ENCODE measurements around the gene FKBP5.

The FKBP5 gene

GRCh38 chr6:35651244-35651643 is 37.5 kb downstream of the FKBP5 start:
- no peak for DNase-seq

DNA sequence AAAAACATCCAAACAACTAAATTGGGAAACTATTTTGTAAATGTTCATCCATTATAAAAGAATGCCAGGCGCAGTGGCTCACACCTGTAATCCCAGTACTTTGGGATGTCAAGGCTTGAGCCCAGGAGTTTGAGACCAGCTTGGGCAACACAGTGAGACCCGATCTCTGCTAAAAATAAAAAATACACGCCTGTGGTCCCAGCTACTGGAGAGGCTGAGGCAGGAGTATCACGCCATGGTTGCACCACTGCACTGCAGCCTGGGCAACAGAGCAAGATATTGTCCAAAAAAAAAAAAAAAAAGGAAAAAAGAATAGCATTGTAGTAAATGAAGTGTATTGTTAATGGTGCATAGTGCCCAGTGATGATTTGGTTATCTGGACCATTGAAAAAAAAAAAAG is 38.7 kb downstream of the FKBP5 start:
- DNase-seq: no peak

DNA sequence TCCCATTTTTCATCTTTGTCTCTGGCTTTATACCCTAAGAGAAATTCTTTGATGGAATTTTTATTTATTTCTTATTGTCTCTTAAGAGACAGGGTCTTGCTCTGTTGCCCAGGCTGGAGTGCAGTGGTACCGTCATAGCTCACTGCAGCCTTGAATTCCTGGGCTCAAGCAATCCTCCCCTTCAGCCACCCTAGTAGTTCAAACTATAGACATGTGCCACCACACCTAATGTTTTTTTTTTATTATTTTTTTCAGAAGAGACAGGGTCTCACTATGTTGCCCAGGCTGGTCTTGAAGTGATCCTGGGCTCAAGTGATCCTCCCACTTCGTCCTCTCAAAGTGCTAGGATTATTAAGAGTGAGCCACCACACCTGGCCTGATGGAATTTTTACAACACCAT is 40.5 kb downstream of the FKBP5 start:
- DNase-seq: no peak

DNA sequence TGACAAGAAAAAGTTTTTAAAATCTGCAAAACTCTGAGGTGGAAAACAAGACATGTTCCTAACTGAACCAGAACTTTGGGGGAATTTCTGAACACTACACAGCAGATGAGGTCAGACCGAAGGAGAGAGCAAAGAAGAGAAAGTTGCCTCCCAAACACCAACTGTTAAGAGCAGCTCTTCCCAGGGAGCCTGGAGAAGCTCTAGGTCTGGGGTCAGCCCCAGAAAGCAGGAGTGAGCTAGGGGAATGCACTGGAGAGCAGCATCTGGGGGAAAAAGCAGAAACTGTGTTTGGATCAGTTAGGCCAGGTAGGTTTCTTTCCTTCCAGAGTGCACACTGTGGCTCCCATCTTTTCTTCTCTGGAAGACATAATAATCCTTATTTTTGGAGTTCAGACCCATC is 41.3 kb downstream of the FKBP5 start:
- no peak for DNase-seq

DNA sequence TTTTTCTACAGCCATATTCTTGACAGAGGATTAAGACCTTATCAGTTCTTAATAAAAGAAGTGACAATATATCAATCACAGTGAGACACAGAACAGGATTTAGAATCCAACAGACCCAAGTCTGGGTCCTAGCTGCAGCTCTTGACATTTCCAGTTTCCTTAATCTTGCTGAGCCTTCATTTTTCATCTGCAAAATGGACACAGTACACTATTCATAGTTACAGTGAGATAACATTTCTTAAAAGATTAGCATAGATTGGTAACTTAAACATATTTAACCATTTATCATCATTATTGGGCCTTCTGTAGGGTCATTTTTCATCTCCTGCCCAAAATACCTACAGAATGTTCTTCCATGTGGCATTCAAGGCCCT is 45.6 kb downstream of the FKBP5 start:
- no peak for DNase-seq

DNA sequence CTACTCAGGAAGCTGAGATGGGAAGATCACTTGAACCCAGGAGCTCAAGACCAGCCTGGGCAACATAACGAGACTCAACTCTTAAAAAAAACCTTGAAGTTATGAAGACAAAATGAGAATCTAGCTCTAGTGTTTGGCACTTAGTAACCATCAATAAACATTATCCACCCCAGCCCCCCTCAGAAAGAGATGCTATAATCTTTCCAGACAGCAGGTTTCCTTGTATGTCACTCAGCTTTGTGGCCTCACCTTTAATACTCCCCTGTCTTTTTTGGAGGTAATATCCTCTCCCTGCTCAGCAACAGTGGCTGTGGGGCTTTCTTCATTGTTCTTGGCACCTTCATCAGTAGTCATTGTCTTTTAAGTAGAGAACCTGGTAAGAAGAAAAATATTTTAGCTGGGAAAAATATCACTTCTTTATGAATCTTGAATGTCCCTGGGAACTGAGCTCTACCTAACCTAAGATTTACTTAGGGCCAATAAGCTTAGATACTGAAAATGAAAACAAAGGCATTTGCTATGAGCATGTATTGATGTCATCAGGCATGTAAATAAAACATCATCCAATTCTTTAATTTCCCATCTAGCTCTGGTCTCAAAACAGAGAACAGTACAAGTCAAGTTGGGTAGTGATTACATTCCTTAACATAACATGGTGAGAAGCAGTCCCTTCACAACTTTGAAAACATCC is 46.1 kb downstream of the FKBP5 start:
- no peak for DNase-seq

GRCh38 chr6:35640017-35640664 is 48.6 kb downstream of the FKBP5 start:
- DNase-seq: no peak

DNA sequence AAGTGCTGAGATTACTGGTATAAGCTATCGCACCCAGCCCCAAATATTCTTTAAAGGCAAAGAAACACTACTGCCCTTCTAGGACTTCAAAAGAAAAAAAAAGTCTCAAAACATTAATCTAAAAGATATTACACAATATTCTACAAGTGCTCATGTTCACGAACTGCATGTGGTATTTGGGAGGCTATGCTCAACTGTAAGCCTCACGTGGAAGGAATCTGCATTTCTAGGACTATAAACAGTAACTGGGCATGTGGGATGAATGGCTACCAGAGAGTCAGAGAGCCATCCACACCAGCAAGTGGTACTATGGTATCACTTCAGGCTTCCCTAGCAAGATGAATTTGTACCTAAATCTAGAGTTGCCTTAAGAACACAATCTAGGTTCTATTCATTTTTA is 50.0 kb downstream of the FKBP5 start:
- DNase-seq: no peak

GRCh38 chr6:35637911-35638310 is 50.8 kb downstream of the FKBP5 start:
- no peak for DNase-seq

DNA sequence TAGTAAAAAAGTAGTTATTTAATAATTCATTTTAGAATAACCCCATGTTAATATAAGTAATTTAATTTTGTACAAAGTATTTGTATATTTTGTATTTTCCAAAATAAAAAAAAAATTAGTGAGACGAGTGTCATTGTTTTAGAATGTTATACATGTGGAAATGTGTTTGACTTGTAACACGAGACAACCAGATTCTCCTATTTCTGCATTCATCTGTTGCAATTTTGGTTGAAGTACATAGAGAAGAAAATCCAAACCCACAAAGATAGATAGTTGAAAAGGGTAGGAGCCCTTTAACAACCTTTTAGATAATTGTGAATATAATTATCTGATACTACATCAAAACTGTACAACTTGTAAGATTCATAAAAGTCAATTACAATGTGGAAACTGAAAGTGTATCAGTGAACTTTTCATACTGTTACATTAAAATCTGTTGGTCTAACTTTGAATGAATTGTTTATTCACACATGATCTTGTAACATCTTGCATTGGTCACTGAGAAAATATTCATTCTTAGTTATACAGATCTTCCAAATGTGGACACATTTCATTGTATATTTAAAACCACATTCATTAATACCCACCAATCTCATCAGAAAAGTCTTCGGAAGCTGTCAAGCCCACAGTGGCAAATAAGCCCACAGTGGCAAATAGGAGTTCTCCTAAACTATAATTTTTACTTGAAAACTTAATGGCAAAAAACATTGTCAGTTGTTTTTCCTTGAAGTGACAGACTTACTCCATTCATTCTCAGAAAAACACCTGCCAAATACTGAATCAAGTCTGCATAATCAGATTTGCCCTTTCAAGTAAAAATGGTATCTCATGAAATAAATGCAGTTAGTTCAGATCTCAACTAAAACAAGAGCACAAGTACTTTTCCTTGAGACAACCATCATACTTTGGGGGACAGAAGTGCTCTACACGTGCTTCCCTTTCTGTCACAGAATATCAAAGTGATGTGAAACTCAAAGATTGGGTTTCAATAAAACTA is 52.8 kb downstream of the FKBP5 start:
- DNase-seq: no peak

- DNase-seq: no peak
Measured at GRCh38 chr6:35634316-35634715, 54.4 kb downstream of the FKBP5 start.

GRCh38 chr6:35633579-35634089 is 55.1 kb downstream of the FKBP5 start:
- no peak for DNase-seq

DNA sequence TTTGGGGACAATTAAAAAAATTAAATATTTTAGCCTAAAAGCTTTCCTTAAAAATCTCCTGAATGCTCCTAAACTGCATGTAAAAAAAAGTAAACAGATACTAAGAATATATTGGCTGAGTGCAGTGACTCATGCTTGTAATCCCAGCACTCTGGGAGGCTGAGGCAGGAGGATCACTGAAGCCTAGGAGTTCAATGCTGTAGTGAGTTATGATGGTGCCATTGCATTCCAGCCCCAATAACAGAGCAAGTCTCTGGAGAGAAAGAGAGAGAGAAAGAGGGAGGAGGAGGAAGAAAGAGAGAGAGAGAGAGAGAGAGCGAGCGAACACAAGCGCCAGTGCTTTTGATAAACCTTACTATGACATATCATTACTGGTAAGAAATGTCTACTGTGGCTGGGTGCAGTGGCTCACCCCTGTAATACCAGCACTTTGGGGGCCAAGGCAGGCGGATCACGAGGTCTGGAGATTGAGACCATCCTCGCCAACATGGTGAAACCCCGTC is 58.8 kb downstream of the FKBP5 start:
- no peak for DNase-seq

DNA sequence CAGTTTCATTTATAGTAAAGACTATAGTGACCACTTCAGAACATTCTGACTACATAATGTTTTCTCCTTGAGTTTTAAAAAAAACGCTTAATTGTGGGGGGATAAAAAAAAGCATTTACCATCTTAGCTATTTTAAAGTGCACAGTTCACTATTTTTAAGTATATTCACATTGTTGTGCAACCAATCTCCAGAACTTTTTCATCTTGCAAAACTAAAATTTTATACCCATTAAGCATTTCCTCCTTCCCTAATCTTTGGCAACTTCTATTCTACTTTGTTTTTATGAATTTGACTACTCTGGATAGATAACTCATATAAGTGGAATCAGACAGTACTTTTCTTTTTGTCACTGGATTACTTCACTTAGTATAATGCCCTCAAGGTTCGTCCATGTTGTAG is 62.3 kb downstream of the FKBP5 start:
- DNase-seq: no peak

DNA sequence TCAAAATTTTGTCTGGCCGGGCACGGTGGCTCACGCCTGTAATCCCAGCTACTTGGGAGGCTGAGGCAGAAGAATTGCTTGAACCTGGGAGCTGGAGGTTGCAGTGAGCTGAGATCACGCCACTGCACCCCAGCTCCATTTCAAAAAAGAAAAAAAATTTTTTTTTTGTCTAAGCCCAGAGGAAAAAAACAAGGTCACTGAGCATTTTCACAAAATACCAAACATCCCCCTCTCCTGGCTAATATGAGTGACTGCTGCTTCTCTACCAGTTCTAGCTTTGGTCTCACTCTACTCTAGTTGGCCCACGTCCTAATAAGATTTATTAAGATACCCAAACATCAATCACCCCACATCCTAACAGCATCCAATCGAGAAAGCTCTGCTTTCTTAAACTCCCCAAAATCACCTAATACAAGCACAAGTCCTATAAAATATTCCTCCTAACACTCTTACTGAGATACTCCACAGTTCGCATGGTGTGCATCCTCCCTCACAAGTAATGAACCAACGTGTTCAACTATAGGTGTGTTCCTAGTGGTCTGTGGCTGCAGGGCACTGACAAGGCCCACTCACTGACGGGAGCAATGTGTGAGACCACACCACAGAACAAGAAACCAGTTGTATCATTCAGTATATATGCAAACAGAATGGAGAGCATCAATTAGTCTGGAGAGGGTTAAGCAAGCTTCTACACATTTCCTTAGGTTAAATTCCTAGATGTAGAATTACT is 64.2 kb downstream of the FKBP5 start:
- DNase-seq: no peak

- DNase-seq: no peak
Measured at GRCh38 chr6:35622283-35622682, 66.4 kb downstream of the FKBP5 start.

DNA sequence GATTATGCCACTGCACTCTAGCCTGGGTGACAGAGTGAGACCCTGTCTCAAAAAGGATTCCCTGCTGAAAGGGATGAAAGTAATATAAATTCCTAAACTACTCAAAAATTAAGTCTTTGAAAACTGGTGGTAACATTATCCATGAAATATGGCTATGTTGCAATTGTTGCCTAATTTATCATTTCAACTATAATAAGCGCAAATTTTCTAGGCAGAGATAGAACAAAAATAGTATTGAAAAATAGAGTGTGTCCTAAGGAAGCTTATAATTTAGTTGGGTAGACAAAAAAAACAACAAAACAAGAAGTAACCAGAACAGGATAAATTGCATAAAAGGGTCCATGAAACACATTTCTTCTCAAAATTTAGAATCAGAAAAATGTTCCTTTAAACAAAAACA is 68.0 kb downstream of the FKBP5 start:
- DNase-seq: no peak

DNA sequence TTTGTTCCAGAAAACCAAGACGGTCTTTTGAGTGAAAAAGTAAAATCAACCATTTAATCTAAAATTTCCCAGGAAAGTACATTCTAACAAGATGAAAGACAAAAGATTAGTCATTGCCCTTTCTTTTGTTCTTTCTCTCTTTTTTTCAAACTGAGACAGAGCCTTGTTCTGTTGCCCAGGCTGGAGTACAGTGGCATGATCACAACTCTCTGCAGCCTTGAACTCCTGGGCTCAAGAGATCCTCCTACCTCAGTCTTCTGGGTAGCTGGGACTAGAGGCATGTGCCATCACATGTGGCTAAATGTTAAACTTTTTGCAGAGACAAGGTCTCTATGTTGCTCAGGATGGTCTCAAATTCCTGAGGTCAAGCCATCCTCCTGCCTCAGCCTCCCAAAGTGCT is 75.0 kb downstream of the FKBP5 start:
- no peak for DNase-seq

- DNase-seq: peak; percentile 62
Measured at GRCh38 chr6:35611240-35611639, 77.5 kb downstream of the FKBP5 start.

DNA sequence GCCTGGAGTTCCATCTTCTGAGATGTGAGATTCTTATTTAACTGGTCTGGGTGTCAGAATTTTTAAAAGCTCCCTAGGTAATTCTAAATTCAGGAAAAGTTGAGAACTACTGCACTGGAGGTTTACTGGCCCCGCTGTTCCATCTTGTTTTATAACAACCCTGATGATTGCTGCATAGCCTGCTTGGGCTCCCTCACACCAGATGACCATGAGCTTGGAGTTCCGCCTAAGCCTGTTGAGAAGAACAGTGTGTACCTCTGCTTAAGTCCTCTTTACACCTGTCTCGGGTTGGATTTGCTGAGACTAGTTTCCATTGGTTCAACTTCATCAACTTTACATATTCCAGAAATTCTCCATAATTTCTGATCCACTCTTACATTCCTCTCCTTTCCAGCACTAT is 77.9 kb downstream of the FKBP5 start:
- DNase-seq: no peak

GRCh38 chr6:35609588-35609987 is 79.1 kb downstream of the FKBP5 start:
- no peak for DNase-seq

DNA sequence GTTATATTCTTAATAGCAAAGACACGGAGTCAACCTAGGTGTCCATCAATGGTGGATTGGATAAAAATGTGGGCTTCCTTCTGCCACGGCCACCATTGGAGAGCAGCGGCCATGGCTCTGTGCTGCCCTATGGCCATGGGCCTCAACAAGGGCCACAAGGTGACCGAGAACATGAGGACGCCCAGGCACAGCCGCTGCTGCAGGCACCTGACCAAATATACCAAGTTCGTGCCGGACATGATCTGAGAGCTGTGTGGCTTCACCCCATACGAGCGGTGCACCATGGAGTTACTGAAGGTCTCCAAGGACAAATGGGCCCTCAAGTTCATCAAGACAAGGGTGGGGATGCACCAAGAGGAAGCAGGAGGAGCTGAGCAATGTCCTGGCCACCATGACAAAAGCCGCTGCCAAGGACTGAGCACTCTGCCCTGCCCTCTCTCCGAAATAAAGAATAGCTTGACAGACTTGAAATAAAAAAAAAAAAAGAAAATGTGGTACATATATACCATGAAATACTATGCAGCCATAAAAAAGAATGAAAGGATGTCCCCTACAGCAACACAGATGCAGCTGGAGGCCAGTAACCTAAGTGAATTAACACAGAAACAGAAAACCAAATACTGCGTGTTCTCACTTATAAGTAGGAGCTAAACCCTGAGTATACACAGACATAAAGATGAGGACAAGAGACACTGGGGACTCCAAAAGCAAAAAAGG is 81.0 kb downstream of the FKBP5 start:
- DNase-seq: no peak

Measured in stimulated activated CD4-positive, alpha-beta T cell treated with anti-CD3 and anti-CD28 coated beads, Interleukin-4, amount 100 ng/mL, for 24 hours (primary cell).